DND-41 (cell line): Measurements from ENCODE around the gene SELENOT.

Experiments used
- ATAC-seq: fragments of 200-7000 bp; cut with Tn5 transposase; 3 replicates; pipeline ENCODE4 v1.9.1; 2021; ENCODE audit warnings: low read depth; ENCODE audit not compliant: insufficient read depth
- DNase-seq: peaks from one replicate; pipeline ENCODE4 v3.0.0-alpha.2; 2020
- H2AFZ ChIP-seq: 2 replicates; pipeline ENCODE4 v1.6.0; 2012; ENCODE audit warnings: low read depth, low read length
- H3K27ac ChIP-seq: 2 replicates; pipeline ENCODE4 v1.5.1; 2012; ENCODE audit warnings: low read length, inconsistent platforms
- H3K27me3 ChIP-seq: fragments of 200-600 bp; sonication (generic); 2 replicates; pipeline ENCODE4 v1.6.0; 2012; ENCODE audit warnings: low read length, mild to moderate bottlenecking, inconsistent platforms; ENCODE audit not compliant: insufficient read depth, poor library complexity
- H3K36me3 ChIP-seq: 2 replicates; pipeline ENCODE4 v1.5.1; 2012; ENCODE audit warnings: low read length, inconsistent platforms; ENCODE audit not compliant: insufficient read depth
- H3K4me1 ChIP-seq: 2 replicates; pipeline ENCODE4 v1.5.1; 2012; ENCODE audit warnings: mild to moderate bottlenecking, low read length; ENCODE audit not compliant: insufficient read depth
- H3K4me2 ChIP-seq: 2 replicates; pipeline ENCODE4 v1.6.0; 2012; ENCODE audit warnings: mild to moderate bottlenecking, moderate library complexity, low read length, inconsistent platforms; ENCODE audit not compliant: insufficient read depth
- H3K4me3 ChIP-seq, 2 experiments: fragments of 200-600 bp in 1 of 2; shearing (Covaris generic) in 1 of 2; 2 replicates each; pipeline ENCODE4 v1.5.1; 2012 to 2016; ENCODE audit warnings: inconsistent platforms in 2 of 2, low read length in 2 of 2, mild to moderate bottlenecking in 2 of 2, low read depth in 1 of 2, moderate library complexity in 1 of 2
- H3K79me2 ChIP-seq: 2 replicates; pipeline ENCODE4 v1.6.0; 2012; ENCODE audit warnings: low read length, inconsistent platforms; ENCODE audit not compliant: insufficient read depth
- H3K9ac ChIP-seq: 2 replicates; pipeline ENCODE4 v1.6.0; 2012; ENCODE audit warnings: low read depth, mild to moderate bottlenecking, inconsistent platforms, low read length, moderate library complexity
- H3K9me3 ChIP-seq: 2 replicates; pipeline ENCODE4 v1.5.1; 2012; ENCODE audit warnings: low read length, moderate library complexity, mild to moderate bottlenecking, inconsistent platforms; ENCODE audit not compliant: insufficient read depth, severe bottlenecking
- H4K20me1 ChIP-seq: 2 replicates; pipeline ENCODE4 v1.6.0; 2012; ENCODE audit warnings: low read length; ENCODE audit not compliant: insufficient read depth
- CTCF ChIP-seq: IDR thresholded peaks from 2 replicates; pipeline ENCODE4 v1.5.1; 2012; ENCODE audit warnings: borderline replicate concordance, low read length, moderate library complexity, mild to moderate bottlenecking; ENCODE audit not compliant: poor library complexity, severe bottlenecking; ENCODE audit errors: extremely low read depth
- EZH2 ChIP-seq: IDR thresholded peaks from 3 replicates; pipeline ENCODE4 v1.6.1; 2012; ENCODE audit warnings: borderline replicate concordance, low read depth, mild to moderate bottlenecking, moderate library complexity, low read length, inconsistent platforms; ENCODE audit not compliant: severe bottlenecking

SELENOT gene

GRCh38 chr3:150609988-150610387, 6.9 kb downstream of the SELENOT start:
- DNase-seq: no peak
- Histone ChIP-seq H4K20me1 (peaks cover 52% of the 10 kb centered on the region), H3K36me3 (peaks cover 39% of the 10 kb centered on the region), H3K4me1 (peaks cover 42% of the 10 kb centered on the region), H3K9ac (no peak overlapping the region), H3K4me2 (no peak overlapping the region), H3K79me2 (peaks cover 96% of the 10 kb centered on the region), H3K27me3 (no peaks in the 10 kb centered on the region), H3K4me3 (no peak overlapping the region), H3K9me3 (no peaks in the 10 kb centered on the region), H2AFZ (no peak overlapping the region), H3K27ac (no peak overlapping the region)
- TF ChIP-seq CTCF (no peak), EZH2 (no peak)
- no peak for ATAC-seq

GRCh38 chr3:150610785-150611184, 7.7 kb downstream of the SELENOT start:
- Histone ChIP-seq H3K4me1 (peaks cover 34% of the 10 kb centered on the region), H3K79me2 (peaks cover 88% of the 10 kb centered on the region), H4K20me1 (peaks cover 52% of the 10 kb centered on the region), H3K9me3 (no peaks in the 10 kb centered on the region), H3K27me3 (no peaks in the 10 kb centered on the region), H3K9ac (no peak overlapping the region), H3K4me2 (no peak overlapping the region), H3K27ac (no peak overlapping the region), H3K36me3 (peaks cover 36% of the 10 kb centered on the region), H2AFZ (no peak overlapping the region), H3K4me3 (no peak overlapping the region)
- DNase-seq (no peak), ATAC-seq (no peak)
- TF ChIP-seq EZH2 (no peak), CTCF (no peak)

DNA sequence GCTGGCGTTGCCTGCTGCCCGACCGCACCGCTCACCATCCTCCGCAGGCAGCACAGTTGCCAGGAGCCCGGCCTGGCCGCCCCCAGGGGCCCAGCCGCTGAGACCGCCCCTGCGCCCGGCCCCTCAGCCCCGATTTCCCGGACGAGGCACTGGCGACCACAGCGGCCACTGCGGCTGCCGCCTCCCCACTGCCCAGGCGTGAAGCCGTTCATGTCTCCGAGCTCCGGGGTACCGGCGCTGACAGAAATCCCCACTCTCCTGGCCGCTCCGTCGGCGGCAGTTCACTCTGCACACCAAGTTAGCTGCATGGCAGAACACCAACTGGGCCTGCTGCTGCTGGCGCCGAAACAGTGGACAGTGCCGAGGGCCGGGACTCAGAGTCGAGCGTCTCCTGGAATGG, 8.5 kb downstream of the SELENOT start:
- no peak for ATAC-seq
- H3K36me3 ChIP-seq: peaks cover 29% of the 10 kb centered on the region
- H3K4me3 ChIP-seq: no peak overlapping the region
- no peaks in the 10 kb centered on the region for H3K27me3 ChIP-seq
- TF ChIP-seq EZH2 (no peak), CTCF (no peak)
- no peak for DNase-seq
- H3K9me3 ChIP-seq: no peaks in the 10 kb centered on the region
- H3K9ac ChIP-seq: no peak overlapping the region
- peaks cover 50% of the 10 kb centered on the region for H4K20me1 ChIP-seq
- peaks cover 82% of the 10 kb centered on the region for H3K79me2 ChIP-seq
- H3K4me2 ChIP-seq: no peak overlapping the region
- peaks cover 26% of the 10 kb centered on the region for H3K4me1 ChIP-seq
- H3K27ac ChIP-seq: no peak overlapping the region
- no peak overlapping the region for H2AFZ ChIP-seq

GRCh38 chr3:150612494-150612893, 9.4 kb downstream of the SELENOT start:
- H3K9ac ChIP-seq: no peak overlapping the region
- peaks cover 82% of the 10 kb centered on the region for H3K79me2 ChIP-seq
- H3K27ac ChIP-seq: no peak overlapping the region
- no peak overlapping the region for H3K4me3 ChIP-seq
- H3K27me3 ChIP-seq: no peaks in the 10 kb centered on the region
- H4K20me1 ChIP-seq: peaks cover 48% of the 10 kb centered on the region
- ATAC-seq (no peak), DNase-seq (no peak)
- no peak overlapping the region for H2AFZ ChIP-seq
- H3K4me2 ChIP-seq: no peak overlapping the region
- TF ChIP-seq CTCF: no peak
- no peak for TF ChIP-seq EZH2
- peaks cover 18% of the 10 kb centered on the region; the same call in 1 of the 2 replicates for H3K4me1 ChIP-seq
- peaks cover 28% of the 10 kb centered on the region for H3K36me3 ChIP-seq
- H3K9me3 ChIP-seq: no peaks in the 10 kb centered on the region
